HEK293 (cell line): ENCODE data around the gene SRI.

Experiments
- BCL11A ChIP-seq: fragments of 450-650 bp; formaldehyde crosslinking; IDR thresholded peaks from 2 replicates; pipeline ENCODE4 v1.5.1; 2016; ENCODE audit warnings: low read depth, missing biosample characterization, missing genetic modification characterization
- HOXA7 ChIP-seq: sonication (generic); formaldehyde crosslinking; IDR thresholded peaks from 2 replicates; pipeline ENCODE4 v1.8.1; 2022; ENCODE audit warnings: missing genetic modification reagents, borderline replicate concordance
- SP3 ChIP-seq: fragments of 450-650 bp; formaldehyde crosslinking; IDR thresholded peaks from 2 replicates; pipeline ENCODE4 v1.5.1; 2016; ENCODE audit warnings: missing biosample characterization, missing genetic modification characterization
- ZBTB1 ChIP-seq: fragments of 450-650 bp; formaldehyde crosslinking; IDR thresholded peaks from 2 replicates; pipeline ENCODE4 v1.5.1; 2016; ENCODE audit warnings: missing biosample characterization, missing genetic modification characterization
- ZBTB7A ChIP-seq: fragments of 450-650 bp; formaldehyde crosslinking; IDR thresholded peaks from 2 replicates; pipeline ENCODE4 v1.5.1; 2016; ENCODE audit warnings: low read depth, missing biosample characterization, missing genetic modification characterization
- ZNF112 ChIP-seq: fragments of 450-650 bp; formaldehyde crosslinking; IDR thresholded peaks from 2 replicates; pipeline ENCODE4 v1.5.0; 2017; ENCODE audit warnings: missing biosample characterization, missing genetic modification characterization
- ZNF121 ChIP-seq: fragments of 450-650 bp; formaldehyde crosslinking; IDR thresholded peaks from 2 replicates; pipeline ENCODE4 v1.5.1; 2016; ENCODE audit warnings: missing biosample characterization, missing genetic modification characterization
- ZNF146 ChIP-seq: fragments of 450-650 bp; formaldehyde crosslinking; IDR thresholded peaks from 2 replicates; pipeline ENCODE4 v1.5.1; 2016; ENCODE audit warnings: missing biosample characterization, missing genetic modification characterization
- ZNF157 ChIP-seq: fragments of 450-650 bp; formaldehyde crosslinking; IDR thresholded peaks from 2 replicates; pipeline ENCODE4 v1.5.1; 2016; ENCODE audit warnings: missing biosample characterization, missing genetic modification characterization
- ZNF19 ChIP-seq: fragments of 450-650 bp; formaldehyde crosslinking; IDR thresholded peaks from 2 replicates; pipeline ENCODE4; 2016; ENCODE audit warnings: missing biosample characterization, missing genetic modification characterization, low read depth
- ZNF24 ChIP-seq: fragments of 450-650 bp; formaldehyde crosslinking; IDR thresholded peaks from 2 replicates; pipeline ENCODE4 v1.5.1; 2016; ENCODE audit warnings: missing biosample characterization, missing genetic modification characterization
- ZNF266 ChIP-seq: fragments of 450-650 bp; formaldehyde crosslinking; IDR thresholded peaks from 2 replicates; pipeline ENCODE4 v1.5.1; 2016; ENCODE audit warnings: missing biosample characterization, missing genetic modification characterization, low read depth
- ZNF366 ChIP-seq: fragments of 450-650 bp; formaldehyde crosslinking; conservative IDR thresholded peaks from 2 replicates; pipeline ENCODE4 v1.5.1; 2016; ENCODE audit warnings: missing biosample characterization, missing genetic modification characterization
- ZNF433 ChIP-seq: fragments of 450-650 bp; formaldehyde crosslinking; IDR thresholded peaks from 2 replicates; pipeline ENCODE4 v1.5.1; 2016; ENCODE audit warnings: missing biosample characterization, missing genetic modification characterization, low read depth
- ZNF521 ChIP-seq: fragments of 450-650 bp; formaldehyde crosslinking; IDR thresholded peaks from 2 replicates; pipeline ENCODE4 v1.5.1; 2017; ENCODE audit warnings: missing biosample characterization, mild to moderate bottlenecking, missing genetic modification characterization
- ZNF529 ChIP-seq: fragments of 450-650 bp; formaldehyde crosslinking; IDR thresholded peaks from 2 replicates; pipeline ENCODE4 v1.5.1; 2017; ENCODE audit warnings: missing genetic modification characterization, missing biosample characterization; ENCODE audit not compliant: insufficient replicate concordance
- ZNF585B ChIP-seq: fragments of 450-650 bp; formaldehyde crosslinking; IDR thresholded peaks from 2 replicates; pipeline ENCODE4 v1.5.1; 2016; ENCODE audit warnings: missing biosample characterization, missing genetic modification characterization
- ZNF747 ChIP-seq: fragments of 450-650 bp; formaldehyde crosslinking; IDR thresholded peaks from 2 replicates; pipeline ENCODE4 v1.5.1; 2016; ENCODE audit warnings: missing biosample characterization, missing genetic modification characterization
- ZNF791 ChIP-seq: fragments of 450-650 bp; formaldehyde crosslinking; IDR thresholded peaks from 2 replicates; pipeline ENCODE4 v1.5.1; 2016; ENCODE audit warnings: missing biosample characterization, missing genetic modification characterization
- TF ChIP-seq, protein P1 (sequence below): fragments of 450-650 bp; IDR thresholded peaks from 2 replicates; pipeline ENCODE4 v1.5.1; 2018; ENCODE audit warnings: missing biosample characterization, missing genetic modification characterization
- TF ChIP-seq, protein P2 (sequence below): fragments of 450-650 bp; formaldehyde crosslinking; conservative IDR thresholded peaks from 2 replicates; pipeline ENCODE4 v1.5.1; 2016; ENCODE audit warnings: low read depth, missing biosample characterization, missing genetic modification characterization
- TF ChIP-seq, protein P3 (sequence below): fragments of 450-650 bp; formaldehyde crosslinking; IDR thresholded peaks from 2 replicates; pipeline ENCODE4 v1.5.1; 2016; ENCODE audit warnings: missing biosample characterization, missing genetic modification characterization
- TF ChIP-seq, protein P4 (sequence below): fragments of 450-650 bp; formaldehyde crosslinking; IDR thresholded peaks from 2 replicates; pipeline ENCODE4 v1.5.1; 2016; ENCODE audit warnings: missing biosample characterization, missing genetic modification characterization, low read depth
- TF ChIP-seq, protein P5 (sequence below): fragments of 450-650 bp; formaldehyde crosslinking; IDR thresholded peaks from 2 replicates; pipeline ENCODE4; 2016; ENCODE audit warnings: missing biosample characterization, missing genetic modification characterization
- TF ChIP-seq, protein P6 (sequence below): fragments of 450-650 bp; formaldehyde crosslinking; conservative IDR thresholded peaks from 2 replicates; pipeline ENCODE4 v1.5.1; 2016; ENCODE audit warnings: low read depth, missing biosample characterization, missing genetic modification characterization

The SRI gene

DNA sequence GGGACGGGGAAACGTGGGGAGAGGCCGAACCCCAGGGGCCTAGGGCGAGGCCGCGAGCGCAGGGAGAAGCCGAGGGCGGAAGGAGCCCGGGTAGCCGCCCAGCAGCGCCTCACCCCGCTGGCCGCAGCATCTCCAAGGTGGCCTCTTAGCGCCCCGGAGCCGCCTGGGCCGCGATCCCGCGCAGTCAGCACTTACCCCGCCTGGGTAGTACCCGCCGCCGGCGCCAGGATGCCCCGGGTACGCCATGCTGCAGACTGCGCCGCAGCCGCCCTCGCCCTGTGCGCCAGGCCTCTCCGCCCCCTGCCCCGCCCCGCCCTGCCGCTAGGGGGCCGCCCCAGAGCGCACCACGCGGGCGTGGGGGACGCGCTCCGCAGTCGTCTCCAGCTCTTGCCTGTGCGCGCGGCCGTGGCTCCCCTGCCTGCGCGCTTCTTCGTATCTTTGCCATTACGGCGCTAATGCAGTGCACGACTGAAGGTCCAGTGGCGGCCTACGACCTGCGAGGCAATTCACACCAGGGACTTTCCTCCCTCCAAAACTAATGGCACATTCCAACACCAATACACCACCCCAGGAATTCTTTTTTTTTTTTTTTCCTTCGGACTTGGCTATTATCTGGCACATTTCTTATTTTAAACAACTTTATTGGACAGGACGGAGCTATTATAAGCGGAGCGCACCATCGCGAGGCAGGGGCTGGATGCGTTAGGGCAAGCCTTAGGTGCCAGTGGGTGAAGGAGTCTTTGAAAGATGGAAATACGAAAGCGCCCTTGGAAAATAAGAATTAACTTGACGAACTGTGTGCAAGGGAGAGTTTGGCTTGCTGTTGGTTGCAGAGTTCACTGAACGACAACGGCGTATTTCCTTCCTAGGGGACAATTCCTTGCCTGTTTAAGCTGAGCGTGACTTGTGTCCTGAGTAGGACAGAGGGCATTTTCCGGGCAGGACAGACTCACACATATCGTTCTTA is at the start of gene SRI (continued):
- TF ChIP-seq, protein P1, sequence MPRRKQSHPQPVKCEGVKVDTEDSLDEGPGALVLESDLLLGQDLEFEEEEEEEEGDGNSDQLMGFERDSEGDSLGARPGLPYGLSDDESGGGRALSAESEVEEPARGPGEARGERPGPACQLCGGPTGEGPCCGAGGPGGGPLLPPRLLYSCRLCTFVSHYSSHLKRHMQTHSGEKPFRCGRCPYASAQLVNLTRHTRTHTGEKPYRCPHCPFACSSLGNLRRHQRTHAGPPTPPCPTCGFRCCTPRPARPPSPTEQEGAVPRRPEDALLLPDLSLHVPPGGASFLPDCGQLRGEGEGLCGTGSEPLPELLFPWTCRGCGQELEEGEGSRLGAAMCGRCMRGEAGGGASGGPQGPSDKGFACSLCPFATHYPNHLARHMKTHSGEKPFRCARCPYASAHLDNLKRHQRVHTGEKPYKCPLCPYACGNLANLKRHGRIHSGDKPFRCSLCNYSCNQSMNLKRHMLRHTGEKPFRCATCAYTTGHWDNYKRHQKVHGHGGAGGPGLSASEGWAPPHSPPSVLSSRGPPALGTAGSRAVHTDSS (tag by site-specific recombination) = no peak
- TF ChIP-seq, protein P2, sequence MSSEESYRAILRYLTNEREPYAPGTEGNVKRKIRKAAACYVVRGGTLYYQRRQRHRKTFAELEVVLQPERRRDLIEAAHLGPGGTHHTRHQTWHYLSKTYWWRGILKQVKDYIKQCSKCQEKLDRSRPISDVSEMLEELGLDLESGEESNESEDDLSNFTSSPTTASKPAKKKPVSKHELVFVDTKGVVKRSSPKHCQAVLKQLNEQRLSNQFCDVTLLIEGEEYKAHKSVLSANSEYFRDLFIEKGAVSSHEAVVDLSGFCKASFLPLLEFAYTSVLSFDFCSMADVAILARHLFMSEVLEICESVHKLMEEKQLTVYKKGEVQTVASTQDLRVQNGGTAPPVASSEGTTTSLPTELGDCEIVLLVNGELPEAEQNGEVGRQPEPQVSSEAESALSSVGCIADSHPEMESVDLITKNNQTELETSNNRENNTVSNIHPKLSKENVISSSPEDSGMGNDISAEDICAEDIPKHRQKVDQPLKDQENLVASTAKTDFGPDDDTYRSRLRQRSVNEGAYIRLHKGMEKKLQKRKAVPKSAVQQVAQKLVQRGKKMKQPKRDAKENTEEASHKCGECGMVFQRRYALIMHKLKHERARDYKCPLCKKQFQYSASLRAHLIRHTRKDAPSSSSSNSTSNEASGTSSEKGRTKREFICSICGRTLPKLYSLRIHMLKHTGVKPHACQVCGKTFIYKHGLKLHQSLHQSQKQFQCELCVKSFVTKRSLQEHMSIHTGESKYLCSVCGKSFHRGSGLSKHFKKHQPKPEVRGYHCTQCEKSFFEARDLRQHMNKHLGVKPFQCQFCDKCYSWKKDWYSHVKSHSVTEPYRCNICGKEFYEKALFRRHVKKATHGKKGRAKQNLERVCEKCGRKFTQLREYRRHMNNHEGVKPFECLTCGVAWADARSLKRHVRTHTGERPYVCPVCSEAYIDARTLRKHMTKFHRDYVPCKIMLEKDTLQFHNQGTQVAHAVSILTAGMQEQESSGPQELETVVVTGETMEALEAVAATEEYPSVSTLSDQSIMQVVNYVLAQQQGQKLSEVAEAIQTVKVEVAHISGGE (tag by site-specific recombination) = no peak; the same call in 1 of the 2 replicates
- TF ChIP-seq ZNF24 (tag by site-specific recombination) = no peak
- no peak for TF ChIP-seq ZBTB1 (tag by site-specific recombination)
- no peak for TF ChIP-seq HOXA7 (CRISPR knock-in tag)
- no peak for TF ChIP-seq ZNF157
- TF ChIP-seq ZNF585B = no peak
- 0 out of 2 replicates have a peak, but pooled peaks have one; percentile 3 for TF ChIP-seq ZNF146 (tag by site-specific recombination)
- no peak for TF ChIP-seq ZNF747 (tag by site-specific recombination)
- TF ChIP-seq, protein P3, sequence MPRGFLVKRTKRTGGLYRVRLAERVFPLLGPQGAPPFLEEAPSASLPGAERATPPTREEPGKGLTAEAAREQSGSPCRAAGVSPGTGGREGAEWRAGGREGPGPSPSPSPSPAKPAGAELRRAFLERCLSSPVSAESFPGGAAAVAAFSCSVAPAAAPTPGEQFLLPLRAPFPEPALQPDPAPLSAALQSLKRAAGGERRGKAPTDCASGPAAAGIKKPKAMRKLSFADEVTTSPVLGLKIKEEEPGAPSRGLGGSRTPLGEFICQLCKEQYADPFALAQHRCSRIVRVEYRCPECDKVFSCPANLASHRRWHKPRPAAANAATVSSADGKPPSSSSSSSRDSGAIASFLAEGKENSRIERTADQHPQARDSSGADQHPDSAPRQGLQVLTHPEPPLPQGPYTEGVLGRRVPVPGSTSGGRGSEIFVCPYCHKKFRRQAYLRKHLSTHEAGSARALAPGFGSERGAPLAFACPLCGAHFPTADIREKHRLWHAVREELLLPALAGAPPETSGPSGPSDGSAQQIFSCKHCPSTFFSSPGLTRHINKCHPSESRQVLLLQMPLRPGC (tag by site-specific recombination) = peak; percentile 47; the same call in 1 of the 2 replicates
- TF ChIP-seq ZNF529 (tag by site-specific recombination) = no peak
- TF ChIP-seq, protein P4, sequence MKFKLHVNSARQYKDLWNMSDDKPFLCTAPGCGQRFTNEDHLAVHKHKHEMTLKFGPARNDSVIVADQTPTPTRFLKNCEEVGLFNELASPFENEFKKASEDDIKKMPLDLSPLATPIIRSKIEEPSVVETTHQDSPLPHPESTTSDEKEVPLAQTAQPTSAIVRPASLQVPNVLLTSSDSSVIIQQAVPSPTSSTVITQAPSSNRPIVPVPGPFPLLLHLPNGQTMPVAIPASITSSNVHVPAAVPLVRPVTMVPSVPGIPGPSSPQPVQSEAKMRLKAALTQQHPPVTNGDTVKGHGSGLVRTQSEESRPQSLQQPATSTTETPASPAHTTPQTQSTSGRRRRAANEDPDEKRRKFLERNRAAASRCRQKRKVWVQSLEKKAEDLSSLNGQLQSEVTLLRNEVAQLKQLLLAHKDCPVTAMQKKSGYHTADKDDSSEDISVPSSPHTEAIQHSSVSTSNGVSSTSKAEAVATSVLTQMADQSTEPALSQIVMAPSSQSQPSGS = no peak
- no peak for TF ChIP-seq BCL11A
- no peak for TF ChIP-seq ZNF791 (tag by site-specific recombination)
- TF ChIP-seq ZNF266 = no peak
- no peak for TF ChIP-seq ZNF19
- TF ChIP-seq ZBTB7A (tag by site-specific recombination) = no peak
- TF ChIP-seq ZNF121 (tag by site-specific recombination) = no peak
- no peak for TF ChIP-seq ZNF112 (tag by site-specific recombination)
- TF ChIP-seq, protein P5, sequence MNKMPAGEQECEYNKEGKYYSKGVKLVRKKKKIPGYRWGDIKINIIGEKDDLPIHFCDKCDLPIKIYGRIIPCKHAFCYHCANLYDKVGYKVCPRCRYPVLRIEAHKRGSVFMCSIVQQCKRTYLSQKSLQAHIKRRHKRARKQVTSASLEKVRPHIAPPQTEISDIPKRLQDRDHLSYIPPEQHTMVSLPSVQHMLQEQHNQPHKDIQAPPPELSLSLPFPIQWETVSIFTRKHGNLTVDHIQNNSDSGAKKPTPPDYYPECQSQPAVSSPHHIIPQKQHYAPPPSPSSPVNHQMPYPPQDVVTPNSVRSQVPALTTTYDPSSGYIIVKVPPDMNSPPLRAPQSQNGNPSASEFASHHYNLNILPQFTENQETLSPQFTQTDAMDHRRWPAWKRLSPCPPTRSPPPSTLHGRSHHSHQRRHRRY (tag by site-specific recombination) = no peak
- TF ChIP-seq SP3 (tag by site-specific recombination) = peak; percentile 63
- TF ChIP-seq, protein P6, sequence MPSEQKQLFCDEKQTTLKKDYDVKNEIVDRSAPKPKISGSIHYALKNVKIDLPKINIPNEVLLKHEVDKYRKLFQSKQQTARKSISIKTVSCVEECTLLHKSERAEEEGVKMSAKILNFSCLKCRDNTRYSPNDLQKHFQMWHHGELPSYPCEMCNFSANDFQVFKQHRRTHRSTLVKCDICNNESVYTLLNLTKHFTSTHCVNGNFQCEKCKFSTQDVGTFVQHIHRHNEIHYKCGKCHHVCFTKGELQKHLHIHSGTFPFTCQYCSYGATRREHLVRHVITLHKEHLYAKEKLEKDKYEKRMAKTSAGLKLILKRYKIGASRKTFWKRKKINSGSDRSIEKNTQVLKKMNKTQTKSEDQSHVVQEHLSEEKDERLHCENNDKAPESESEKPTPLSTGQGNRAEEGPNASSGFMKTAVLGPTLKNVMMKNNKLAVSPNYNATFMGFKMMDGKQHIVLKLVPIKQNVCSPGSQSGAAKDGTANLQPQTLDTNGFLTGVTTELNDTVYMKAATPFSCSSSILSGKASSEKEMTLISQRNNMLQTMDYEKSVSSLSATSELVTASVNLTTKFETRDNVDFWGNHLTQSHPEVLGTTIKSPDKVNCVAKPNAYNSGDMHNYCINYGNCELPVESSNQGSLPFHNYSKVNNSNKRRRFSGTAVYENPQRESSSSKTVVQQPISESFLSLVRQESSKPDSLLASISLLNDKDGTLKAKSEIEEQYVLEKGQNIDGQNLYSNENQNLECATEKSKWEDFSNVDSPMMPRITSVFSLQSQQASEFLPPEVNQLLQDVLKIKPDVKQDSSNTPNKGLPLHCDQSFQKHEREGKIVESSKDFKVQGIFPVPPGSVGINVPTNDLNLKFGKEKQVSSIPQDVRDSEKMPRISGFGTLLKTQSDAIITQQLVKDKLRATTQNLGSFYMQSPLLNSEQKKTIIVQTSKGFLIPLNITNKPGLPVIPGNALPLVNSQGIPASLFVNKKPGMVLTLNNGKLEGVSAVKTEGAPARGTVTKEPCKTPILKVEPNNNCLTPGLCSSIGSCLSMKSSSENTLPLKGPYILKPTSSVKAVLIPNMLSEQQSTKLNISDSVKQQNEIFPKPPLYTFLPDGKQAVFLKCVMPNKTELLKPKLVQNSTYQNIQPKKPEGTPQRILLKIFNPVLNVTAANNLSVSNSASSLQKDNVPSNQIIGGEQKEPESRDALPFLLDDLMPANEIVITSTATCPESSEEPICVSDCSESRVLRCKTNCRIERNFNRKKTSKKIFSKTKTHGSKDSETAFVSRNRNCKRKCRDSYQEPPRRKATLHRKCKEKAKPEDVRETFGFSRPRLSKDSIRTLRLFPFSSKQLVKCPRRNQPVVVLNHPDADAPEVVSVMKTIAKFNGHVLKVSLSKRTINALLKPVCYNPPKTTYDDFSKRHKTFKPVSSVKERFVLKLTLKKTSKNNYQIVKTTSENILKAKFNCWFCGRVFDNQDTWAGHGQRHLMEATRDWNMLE (tag by site-specific recombination) = no peak
- no peak for TF ChIP-seq ZNF433 (tag by site-specific recombination)
- TF ChIP-seq ZNF366 = no peak
- no peak for TF ChIP-seq ZNF521
